Ascending aorta (tissue), 2 donors: ENCODE results near the gene FAM8A1. TPM values are rescaled to one million over a fixed set of nuclear protein-coding genes. Genes with fewer than 3 reads are reported as not detected.
A peak's percentile ranks its signal among the peaks of the same experiment; 100 is the strongest.

Experiments used
- DNase-seq, 2 donors: peaks; one replicate each; pipeline ENCODE4 v3.0.0-alpha.2; 2019; ENCODE audit warnings: low spot score in 2 of 2
- H3K27ac ChIP-seq, 2 donors: fragments of 200-600 bp; sonication (generic); one replicate each; pipeline ENCODE4 v1.5.1; 2016 to 2017; ENCODE audit warnings: mild to moderate bottlenecking in 1 of 2
- H3K27me3 ChIP-seq: fragments of 200-600 bp; sonication (generic); one replicate; pipeline ENCODE4 v1.5.1; 2017
- H3K36me3 ChIP-seq, 2 donors: fragments of 200-600 bp; sonication (generic); one replicate each; pipeline ENCODE4 v1.5.1; 2016
- H3K4me1 ChIP-seq, 2 donors: fragments of 200-600 bp; sonication (generic); one replicate each; pipeline ENCODE4 v1.5.1; 2016 to 2017; ENCODE audit warnings: mild to moderate bottlenecking in 1 of 2
- H3K4me3 ChIP-seq, 2 donors: fragments of 200-600 bp; sonication (generic); one replicate each; pipeline ENCODE4 v1.5.1; 2016 to 2017; ENCODE audit warnings: mild to moderate bottlenecking in 1 of 2
- H3K9me3 ChIP-seq, 2 donors: fragments of 200-600 bp; sonication (generic); one replicate each; pipeline ENCODE4 v1.5.1; 2016
- CTCF ChIP-seq, 3 experiments: fragments of 200-600 bp in 2 of 3; fragments of 450-650 bp in 1 of 3; sonication (generic) in 2 of 3; IDR thresholded peaks; one replicate each; pipeline ENCODE4 v1.5.1; 2016 to 2019; ENCODE audit warnings: antibody characterized with exemption in 3 of 3, mild to moderate bottlenecking in 1 of 3, moderate library complexity in 1 of 3
- intact Hi-C: fragments of 100-400 bp; cut with DNase I; formaldehyde crosslinking; loops from one replicate; pipeline ENCODE4 v1.15.1; 2023
- total RNA-seq: library from RNA; depleted of rRNA; stranded (reverse); fragments of >200 nt; gene quantifications from one replicate; pipeline ENCODE4 v1.1.0, GENCODE V29; 2016

FAM8A1 gene
- total RNA-seq, 1 donor from 2014 or later = 31.5 TPM

GRCh38 chr6:17650656-17651309 lies 50.7 kb downstream of the FAM8A1 start:
- no peak overlapping the region for H3K4me3 ChIP-seq
- TF ChIP-seq CTCF (IDR thresholded peaks at IDR 0.05) = no peak
- intact Hi-C loops = no loop called here
- H3K4me1 ChIP-seq = no peaks in the 10 kb centered on the region
- H3K9me3 ChIP-seq = no peaks in the 10 kb centered on the region
- DNase-seq = no peak
- peaks cover 30 to 55% of the 10 kb centered on the region in 2 donors for H3K36me3 ChIP-seq
- H3K27me3 ChIP-seq = no peaks in the 10 kb centered on the region
- H3K27ac ChIP-seq = peak overlapping the region in 1 of 2 donors; percentile 32

GRCh38 chr6:17653198-17653882 lies 53.2 kb downstream of the FAM8A1 start:
- Histone ChIP-seq H3K4me3 (no peak overlapping the region), H3K4me1 (peaks cover 0 to 4% of the 10 kb centered on the region in 2 donors), H3K36me3 (peaks cover 9 to 29% of the 10 kb centered on the region in 2 donors), H3K27ac (no peak overlapping the region), H3K27me3 (no peaks in the 10 kb centered on the region), H3K9me3 (no peaks in the 10 kb centered on the region)
- TF ChIP-seq CTCF (IDR thresholded peaks at IDR 0.05) = no peak
- intact Hi-C loops = no loop called here
- DNase-seq = no peak

GRCh38 chr6:17656092-17656491 lies 56.0 kb downstream of the FAM8A1 start:
- DNase-seq = no peak
- no peak for TF ChIP-seq CTCF (IDR thresholded peaks at IDR 0.05)
- Histone ChIP-seq H3K27me3 (no peaks in the 10 kb centered on the region), H3K4me1 (peaks cover 0 to 4% of the 10 kb centered on the region in 2 donors), H3K4me3 (no peak overlapping the region), H3K9me3 (no peaks in the 10 kb centered on the region), H3K36me3 (peaks cover 10 to 43% of the 10 kb centered on the region in 2 donors), H3K27ac (no peak overlapping the region)
- intact Hi-C loops = no loop called here

GRCh38 chr6:17656644-17657043 lies 56.5 kb downstream of the FAM8A1 start:
- Histone ChIP-seq H3K9me3 (no peaks in the 10 kb centered on the region), H3K4me1 (peaks cover 0 to 4% of the 10 kb centered on the region in 2 donors), H3K27me3 (no peaks in the 10 kb centered on the region), H3K4me3 (no peak overlapping the region), H3K27ac (no peak overlapping the region), H3K36me3 (peaks cover 14 to 45% of the 10 kb centered on the region in 2 donors)
- no peak for DNase-seq
- intact Hi-C loops = no loop called here
- no peak for TF ChIP-seq CTCF (IDR thresholded peaks at IDR 0.05)

Other genes starting within 250 kb of the FAM8A1 start
- 7.1 TPM for gene CAP2, start 206.7 kb upstream of the FAM8A1 start, total RNA-seq
- gene NUP153, start 106.6 kb downstream of the FAM8A1 start, total RNA-seq = 11.8 TPM